GM21515 (cell line): ENCODE results near the gene RTN4R.

Source experiments
- ATAC-seq: cut with Tn5 transposase; IDR thresholded peaks from one replicate; pipeline ENCODE4 v1.9.1; 2021; ENCODE audit not compliant: unreplicated experiment

RTN4R gene

DNA sequence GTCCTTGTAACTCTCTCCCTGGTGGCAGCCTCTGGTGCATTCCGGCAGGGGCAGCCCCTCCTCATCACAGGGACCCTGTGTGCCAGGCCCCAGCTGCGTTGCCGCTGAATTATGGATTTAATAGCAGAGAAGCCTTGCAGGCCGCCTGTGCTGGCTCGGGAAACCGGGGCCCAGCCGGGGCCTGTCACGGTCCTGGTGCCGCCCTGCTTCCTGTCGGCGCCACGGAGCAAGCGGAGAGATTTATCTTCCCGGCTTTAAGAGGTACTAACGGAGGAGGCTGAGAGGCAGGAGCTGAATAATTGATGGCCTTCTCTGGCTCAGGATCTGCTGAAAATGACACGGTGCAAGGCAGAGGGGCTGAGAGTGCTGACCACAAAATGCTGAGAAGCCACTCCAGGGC is 63.3 kb downstream of the RTN4R start:
- no peak for ATAC-seq

DNA sequence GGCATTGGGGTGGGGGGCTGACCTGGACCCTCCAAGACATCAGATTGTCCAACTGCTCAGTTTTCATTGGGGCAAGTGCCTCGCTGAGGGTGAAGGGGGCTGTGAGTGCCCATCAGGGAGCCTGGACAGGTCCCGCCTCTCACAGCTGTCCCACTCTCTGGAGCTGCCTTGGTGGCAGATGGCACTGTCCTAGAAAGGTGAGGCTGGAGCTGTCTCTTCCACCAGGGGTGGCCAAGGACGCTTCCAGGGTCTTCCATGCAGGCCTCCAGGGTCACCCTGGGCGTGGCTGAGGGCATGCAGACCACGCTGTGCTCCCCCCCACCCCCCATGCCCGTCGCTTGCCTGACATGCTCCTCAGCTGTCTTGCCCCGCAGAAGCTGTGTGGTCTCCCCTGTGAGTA is 63.8 kb downstream of the RTN4R start:
- no peak for ATAC-seq

DNA sequence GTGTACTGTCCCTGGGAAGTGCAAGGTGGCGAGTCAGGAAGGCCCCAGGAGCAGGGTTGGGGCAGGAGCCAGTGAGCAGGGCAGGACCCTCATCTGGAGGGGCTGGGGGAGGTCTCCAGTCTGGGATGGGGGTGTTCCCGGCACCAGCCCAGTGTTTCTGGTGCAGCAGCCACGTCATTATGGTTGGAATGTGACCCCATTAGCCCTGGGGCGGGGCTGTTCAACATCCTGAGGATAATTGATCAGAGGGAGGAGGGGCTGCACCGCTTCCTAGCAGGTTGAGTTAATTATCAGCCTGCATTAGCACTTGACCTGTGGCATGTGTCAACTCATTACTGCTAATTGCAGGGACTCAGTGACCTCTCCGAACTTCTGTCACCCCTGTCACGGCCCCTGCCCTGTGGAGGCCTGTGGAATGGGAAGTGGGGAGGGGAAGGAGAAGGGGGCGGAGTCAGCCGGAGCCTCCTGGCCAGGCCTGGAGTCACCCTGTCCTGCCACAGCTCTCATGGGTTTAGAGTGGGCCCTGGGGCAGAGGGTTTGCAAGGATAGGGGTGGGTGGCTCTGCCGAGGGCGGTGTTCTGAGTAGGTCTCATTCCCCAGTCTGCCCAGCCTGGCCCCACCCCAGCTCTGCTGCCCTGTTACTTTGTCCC is 64.4 kb downstream of the RTN4R start:
- no peak for ATAC-seq

DNA sequence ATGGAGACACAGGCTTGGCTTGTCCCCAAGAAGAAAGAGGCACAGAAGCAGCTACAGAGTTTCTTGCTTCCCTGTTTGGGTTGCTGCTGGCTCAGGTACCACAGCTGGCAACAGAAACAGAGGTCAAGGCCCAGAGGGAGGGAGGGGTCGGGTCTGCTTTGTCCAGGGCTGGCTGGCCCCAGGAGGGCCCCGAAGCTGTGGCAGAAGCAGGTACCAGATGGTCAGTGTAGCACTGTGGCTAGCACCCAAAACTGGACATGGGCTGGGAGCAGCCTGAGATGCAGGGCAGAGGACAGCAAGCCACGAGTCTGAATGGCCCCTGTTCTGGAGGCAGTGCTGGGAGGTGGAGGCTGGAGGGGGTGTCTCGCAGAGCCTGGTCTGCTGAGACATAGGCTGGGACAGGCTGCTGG is 65.0 kb downstream of the RTN4R start:
- no peak for ATAC-seq

DNA sequence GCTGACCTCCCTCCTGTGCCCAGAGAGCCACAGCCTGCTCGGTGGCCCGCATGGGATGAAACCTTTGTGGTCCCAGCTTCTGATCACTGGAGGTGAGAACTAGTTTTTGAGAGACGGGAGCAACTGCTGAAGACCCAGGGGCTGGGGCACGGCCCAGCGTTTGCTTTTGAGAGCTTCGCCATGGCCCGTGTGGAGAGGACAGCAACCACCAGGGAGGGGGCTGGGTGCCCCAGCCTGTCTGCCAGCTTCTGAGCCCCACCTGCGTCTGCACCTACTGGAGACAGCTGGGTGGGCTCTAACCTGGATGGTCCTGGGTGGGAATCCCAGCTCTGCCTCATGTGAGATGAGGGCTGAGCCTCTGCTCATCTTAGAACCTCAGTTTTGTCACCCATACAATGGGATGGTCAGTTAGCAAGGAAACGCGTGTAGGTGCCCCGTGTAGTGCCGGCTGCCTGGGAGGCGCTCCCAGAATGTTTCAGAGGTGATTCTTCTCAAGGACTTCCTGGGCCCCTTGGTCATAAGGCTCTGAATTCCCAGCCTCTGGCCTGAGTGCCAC is 66.2 kb downstream of the RTN4R start:
- ATAC-seq, result no peak

DNA sequence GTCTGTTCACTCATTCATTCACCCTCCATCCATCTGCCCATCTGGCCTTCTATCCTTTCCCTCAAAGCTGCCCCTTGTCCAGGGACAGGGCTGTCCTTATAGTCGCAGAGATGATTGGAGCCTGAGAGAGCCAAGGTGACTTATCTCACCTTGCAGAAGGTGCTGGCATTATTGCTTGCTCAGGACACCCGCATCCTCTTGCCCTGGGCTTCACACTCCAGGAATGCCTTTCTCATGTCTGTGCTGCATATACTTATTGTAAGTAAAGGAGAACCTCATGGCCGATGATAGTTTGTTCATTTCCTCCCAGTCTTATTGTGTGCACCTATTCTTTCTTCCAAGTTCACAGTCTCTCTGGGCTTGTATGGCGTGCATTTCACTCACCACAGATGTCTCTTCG is 68.2 kb downstream of the RTN4R start:
- no peak for ATAC-seq

DNA sequence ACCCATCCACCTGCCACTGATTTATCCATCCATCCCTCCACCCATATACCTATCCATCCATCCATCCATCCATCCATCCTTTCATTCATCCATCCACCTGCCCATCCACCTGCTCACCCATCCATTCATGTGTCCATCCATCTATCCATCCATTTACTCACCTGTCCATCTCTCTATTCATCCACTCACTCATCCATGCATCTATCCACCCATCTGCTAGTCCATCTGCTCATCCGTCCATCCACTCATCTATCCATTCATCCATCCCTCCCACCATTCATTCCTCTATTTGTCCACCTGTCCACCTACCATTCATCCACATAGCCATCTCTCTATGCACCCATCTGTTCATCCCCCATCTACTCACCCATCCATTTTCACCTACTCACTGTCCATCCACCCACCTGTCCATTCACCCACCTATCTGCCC is 68.7 kb downstream of the RTN4R start:
- ATAC-seq, result no peak

DNA sequence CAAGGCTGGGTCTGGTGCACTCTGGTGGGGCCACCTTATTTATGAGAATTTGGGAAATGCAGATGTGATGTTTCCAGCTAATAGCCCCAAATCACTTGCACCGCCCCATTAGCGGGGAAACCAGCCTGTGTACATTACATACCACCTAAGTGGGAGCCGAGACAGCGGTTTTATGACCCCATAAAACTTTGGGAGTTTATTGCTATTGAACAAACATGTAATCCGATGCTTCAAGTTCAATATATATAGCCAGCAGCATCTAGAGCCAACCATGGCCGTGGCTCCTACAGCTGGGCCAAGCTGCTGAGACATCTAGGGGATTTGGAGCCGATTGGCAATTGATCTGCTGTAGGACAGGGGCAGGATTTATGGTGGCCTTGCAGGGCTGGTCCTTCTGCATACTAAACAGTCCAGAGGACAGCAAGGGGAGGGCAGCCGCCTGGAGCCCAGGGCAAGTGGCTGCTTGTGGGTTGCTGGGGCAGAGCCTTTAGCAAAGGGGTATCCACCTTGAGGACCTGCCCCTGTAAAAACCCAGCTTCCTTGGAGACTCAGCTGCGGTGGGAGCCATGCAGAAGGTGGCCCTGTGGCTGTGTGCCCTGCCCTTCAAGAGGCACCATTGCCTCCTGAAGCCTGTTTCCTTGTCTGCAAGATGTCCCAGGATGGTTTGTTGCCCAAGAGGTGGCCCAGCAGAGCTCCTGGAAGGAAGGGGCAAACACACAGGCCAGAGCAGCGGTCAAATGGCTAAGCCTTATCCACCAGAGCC is 69.4 kb downstream of the RTN4R start:
- ATAC-seq, result no peak

DNA sequence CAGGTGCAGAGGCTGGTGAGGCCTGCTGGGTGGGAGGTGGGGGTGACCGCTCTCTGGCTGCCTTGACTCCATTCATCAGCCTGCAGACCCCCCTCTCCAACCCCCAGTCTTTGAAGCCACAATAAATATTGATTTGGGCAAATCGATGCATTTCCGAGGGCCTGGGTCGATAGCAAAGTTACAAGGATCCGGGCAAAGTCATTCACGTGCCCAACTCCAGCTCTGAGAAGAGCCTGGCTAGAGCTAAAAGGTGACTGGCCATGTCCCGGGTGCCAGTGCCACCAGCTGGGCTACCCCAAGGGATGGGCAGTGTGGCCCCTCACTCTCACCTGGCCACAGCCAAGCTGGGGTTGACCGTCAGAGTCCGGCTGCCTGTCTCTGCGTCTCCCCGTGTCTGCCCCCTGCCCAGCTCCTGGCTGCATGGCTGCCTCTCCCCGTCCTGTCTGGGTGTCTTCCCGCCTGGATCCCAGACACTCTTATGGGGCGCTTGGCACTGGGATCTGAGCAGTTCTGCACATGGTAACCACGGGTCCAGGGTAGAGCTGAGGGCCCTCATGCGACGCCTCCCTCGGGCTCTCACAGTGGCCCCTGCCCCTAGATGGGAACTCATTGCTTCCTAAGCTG is 70.6 kb downstream of the RTN4R start:
- no peak for ATAC-seq

DNA sequence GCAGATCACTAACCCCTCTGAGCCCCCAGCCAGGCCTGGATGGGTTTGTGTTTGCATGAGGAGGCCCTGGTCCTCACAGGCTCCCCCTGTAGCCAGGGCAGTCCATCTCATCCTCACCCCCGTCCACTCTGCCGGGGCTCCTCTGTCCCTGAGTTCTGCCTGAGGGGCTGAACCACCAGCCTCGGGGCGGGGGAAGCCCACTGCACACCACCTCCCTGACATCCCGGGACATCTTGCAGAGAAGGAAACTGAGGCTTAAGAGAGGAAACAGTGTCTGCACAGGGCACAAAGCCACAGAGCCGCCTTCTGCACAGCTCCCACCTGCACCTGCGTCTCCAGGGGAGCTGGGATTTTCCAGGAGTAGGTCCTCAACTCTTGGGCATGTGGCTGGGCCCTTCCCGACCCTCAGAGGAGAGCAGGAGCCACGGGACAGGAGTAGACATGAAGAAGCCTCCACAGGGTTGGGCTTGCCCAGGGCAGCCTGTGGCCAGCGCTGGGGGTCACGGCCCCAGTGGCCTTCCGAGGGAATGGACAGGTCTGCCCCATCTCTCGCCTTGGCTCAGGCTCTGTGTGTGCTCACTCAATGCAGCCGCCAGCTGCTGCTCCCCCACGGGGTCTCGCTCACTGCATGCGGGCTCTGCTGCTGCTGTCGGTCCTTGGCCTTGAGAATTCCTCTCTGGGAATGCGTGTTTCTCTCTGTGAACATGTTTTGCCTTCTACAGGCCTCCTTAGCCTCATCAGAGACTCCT is 71.8 kb downstream of the RTN4R start:
- ATAC-seq, result no peak

DNA sequence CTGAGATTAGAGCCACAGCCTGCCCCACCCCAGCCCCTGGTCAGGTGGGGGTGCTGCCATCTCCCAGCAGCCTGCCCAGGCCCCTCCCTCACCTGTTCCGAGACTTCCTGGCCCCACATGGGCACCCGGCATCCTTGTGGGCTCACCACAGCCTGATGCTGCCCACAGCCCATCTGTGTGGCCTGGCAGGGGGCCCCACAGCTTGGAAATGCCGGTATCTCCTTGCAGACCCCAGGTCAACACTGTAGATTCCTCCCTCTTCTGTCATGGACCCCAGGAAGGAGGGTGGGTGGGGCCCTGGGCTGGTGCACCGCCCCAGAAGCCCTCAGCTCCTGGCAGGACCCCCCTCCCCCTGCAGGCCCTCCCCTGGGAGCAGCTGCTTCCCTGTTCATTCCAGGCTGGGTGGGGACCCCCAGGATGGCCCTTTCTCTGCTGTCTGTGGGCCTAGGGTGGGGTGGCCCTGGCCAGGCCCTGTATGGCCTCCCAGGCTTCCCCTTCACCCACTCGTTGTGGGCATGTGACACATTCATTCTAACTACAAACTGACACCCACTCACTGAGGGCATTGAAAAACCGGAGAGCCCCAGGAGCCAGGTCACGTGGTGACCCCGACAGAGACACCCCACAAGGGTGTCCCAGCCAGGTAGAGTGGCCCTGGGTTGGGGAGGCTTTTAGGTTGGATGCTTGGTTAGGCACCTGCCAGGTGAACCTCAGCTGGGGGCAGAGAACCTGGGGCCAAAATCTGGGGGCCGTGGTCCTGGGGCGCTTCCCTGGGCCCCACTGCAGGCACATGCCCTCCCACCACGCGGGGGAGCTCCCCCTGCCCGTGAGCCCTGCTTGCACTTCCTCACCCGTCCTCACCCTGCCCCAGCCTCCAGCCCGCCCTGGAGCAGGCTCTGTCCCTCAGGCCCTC is 73.2 kb downstream of the RTN4R start:
- ATAC-seq, result no peak

DNA sequence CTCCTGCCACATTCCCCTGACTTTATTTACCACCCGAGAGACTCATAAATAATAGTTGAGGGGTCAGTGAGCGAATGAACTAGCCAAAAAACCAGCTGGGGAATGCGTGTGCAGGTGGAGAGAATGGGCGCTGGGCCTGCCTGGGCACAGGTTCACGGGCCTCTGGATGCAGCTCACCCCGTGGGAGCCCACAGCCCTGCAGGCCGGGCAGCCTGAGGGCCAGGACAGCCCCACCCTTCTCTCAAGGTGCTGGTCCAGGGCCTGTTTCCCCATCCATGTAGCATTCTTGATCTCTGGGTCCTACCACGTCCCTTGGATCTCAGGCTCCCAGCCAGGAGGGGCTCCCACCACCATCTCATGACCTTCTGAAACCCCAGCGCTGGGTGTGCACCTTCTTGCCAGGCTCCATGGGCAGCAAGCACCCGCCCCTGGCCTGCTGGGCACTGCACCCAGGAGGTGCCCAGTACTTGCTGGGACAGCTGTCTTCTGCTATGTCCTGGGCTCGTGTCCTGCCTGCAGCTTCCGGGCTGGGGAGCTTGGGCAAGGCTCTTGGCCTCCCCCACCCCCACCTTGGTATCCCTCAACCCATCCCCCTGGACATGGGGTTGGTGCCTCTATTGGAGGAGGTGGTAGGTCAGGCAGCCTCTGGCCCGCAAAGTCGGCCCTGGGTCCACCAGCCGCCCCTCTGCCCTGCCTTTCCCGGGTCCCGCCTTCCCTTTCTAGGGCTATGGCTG is 74.2 kb downstream of the RTN4R start:
- ATAC-seq, result no peak

DNA sequence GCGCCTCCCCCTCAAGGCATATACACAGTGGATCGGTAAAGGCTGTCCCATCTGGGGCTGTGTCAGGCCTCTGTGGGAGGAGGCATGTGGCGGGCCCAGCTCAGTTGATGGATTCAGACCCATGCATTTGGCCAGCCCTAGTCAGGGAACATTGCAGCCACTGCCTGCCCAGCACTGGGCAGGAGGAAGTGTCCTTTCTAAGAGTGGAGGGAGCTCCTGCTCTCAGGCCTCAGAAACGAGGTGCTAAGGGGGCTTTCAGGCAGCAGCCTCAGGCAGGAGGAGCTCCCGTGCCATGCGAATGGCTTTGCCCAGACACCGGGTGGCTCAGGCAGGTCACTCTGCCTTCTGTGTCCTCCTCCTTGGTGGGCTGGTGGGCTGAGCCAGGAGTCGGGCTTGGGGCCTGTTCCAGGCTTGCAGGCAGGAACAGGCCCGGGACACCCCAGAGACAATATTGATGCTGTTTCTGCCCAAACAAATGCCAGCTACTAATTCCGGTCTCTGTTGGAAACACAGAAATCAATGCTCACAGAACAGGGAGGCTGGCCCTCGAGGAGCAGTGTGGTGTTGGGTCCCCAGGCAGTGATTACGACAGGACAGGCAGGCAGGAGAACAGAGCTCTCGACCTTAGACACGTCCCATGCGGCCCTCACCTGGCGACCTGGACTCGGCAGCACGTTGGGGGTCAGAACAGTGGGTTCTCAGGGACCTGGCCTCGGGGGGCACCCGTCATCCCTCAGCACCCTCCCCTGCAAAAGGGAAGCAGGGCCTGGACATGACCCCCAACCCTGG is 75.0 kb downstream of the RTN4R start:
- no peak for ATAC-seq

DNA sequence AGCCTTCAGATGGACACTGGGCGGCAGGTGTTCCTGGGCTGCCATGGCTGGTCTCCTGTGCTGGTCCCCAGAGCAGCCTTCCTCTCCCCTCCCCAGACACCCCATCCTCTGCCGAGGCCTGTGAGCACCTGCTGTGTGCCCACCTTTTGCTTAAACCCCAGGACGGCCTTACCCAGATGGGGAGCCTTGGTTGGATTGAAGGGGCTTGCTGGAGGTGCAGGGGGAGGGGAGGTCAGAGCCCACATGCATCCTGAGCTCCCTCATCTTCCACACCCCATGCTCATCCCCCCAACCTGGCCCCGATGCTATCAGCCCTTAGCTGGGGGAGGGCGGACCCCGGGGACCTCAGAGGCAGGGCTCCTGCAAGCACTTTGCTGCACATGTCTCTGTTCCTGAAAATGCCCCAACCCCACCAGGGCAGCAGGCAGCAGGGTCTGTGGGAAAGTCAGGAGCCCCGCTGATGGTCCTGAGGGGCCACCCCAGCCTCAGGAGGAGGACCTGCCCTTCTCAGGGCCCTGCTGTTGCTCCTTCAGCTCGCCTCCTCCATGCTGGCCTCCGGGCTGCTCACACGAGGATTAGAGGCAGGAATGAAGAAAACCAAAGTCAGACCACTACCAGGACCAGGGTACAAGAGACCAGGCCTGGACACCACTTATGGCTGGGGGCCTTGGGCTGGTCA is 75.7 kb downstream of the RTN4R start:
- ATAC-seq, result no peak

DNA sequence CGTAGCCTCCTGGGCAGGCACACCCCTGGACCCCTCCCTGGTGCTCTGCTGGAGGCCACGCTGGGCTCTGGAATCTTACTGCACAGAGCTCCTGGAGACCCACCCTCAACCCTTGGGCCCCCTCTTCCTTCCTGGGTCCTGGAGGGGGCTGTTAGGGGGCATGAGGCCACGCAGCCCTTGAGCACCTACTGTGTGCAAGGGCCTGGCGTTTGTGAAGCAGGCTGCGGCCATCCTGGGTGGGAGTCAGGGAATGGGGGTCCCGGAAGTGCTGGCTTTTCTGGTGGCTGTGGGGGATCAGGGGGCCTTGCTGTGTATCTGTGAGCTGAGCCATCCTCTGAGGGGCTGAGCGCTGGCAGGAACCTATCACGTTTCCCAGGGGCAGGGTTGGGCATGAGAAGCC is 76.3 kb downstream of the RTN4R start:
- no peak for ATAC-seq
